Liver (tissue), 9 donors: ENCODE results near the gene C2CD2. TPM values are rescaled to one million over a fixed set of nuclear protein-coding genes. Genes with fewer than 3 reads are reported as not detected.

Experiments
- DNase-seq: peaks from one replicate; pipeline ENCODE4 v3.0.0-alpha.2; 2017; ENCODE audit warnings: low spot score
- H3K27ac ChIP-seq, 2 donors: one replicate each; pipeline ENCODE4 v1.7.0; 2013; ENCODE audit warnings: inconsistent platforms in 2 of 2, low read length in 2 of 2, control low read depth in 1 of 2, low read depth in 1 of 2, mild to moderate bottlenecking in 1 of 2
- H3K27me3 ChIP-seq, 4 donors: one replicate each; pipeline versions ENCODE4 v1.6.1 to v1.7.0; 2013; ENCODE audit warnings: low read length in 3 of 4, inconsistent platforms in 1 of 4, mild to moderate bottlenecking in 1 of 4, moderate library complexity in 1 of 4; ENCODE audit not compliant: control insufficient read depth in 4 of 4, insufficient read depth in 4 of 4
- H3K36me3 ChIP-seq, 4 donors: one replicate each; pipeline versions ENCODE4 v1.6.1 to v1.7.0; 2013; ENCODE audit warnings: low read length in 3 of 4, mild to moderate bottlenecking in 3 of 4, low read depth in 1 of 4, moderate library complexity in 1 of 4; ENCODE audit not compliant: control insufficient read depth in 4 of 4, insufficient read depth in 3 of 4
- H3K4me1 ChIP-seq, 4 donors: one replicate each; pipeline versions ENCODE4 v1.6.1 to v1.7.0; 2013; ENCODE audit warnings: low read length in 3 of 4, mild to moderate bottlenecking in 3 of 4, moderate library complexity in 1 of 4; ENCODE audit not compliant: control insufficient read depth in 4 of 4, insufficient read depth in 4 of 4
- H3K4me3 ChIP-seq, 3 donors: one replicate each; pipeline versions ENCODE4 v1.6.1 to v1.7.0; 2013; ENCODE audit warnings: low read length in 3 of 3, control low read depth in 1 of 3, low read depth in 1 of 3, mild to moderate bottlenecking in 1 of 3
- H3K9ac ChIP-seq, 2 donors: one replicate each; pipeline ENCODE4 v1.7.0; 2013; ENCODE audit warnings: low read length in 2 of 2, mild to moderate bottlenecking in 2 of 2, moderate library complexity in 2 of 2, control low read depth in 1 of 2, low read depth in 1 of 2
- H3K9me3 ChIP-seq, 4 donors: one replicate each; pipeline versions ENCODE4 v1.6.1 to v1.7.0; 2013; ENCODE audit warnings: low read length in 3 of 4; ENCODE audit not compliant: control insufficient read depth in 4 of 4
- EGR1 ChIP-seq, 2 donors: IDR thresholded peaks; 2 replicates each; pipeline ENCODE4 v1.6.1; 2016 to 2018; ENCODE audit warnings: antibody characterized with exemption in 2 of 2, low read depth in 2 of 2
- FOXA1 ChIP-seq: IDR thresholded peaks from 2 replicates; pipeline ENCODE4 v1.6.1; 2016; ENCODE audit warnings: antibody characterized with exemption
- FOXA2 ChIP-seq: IDR thresholded peaks from 2 replicates; pipeline ENCODE4 v1.6.1; 2016; ENCODE audit warnings: antibody characterized with exemption
- GABPA ChIP-seq, 2 donors: IDR thresholded peaks in 1 of 2; conservative IDR thresholded peaks in 1 of 2; 2 replicates each; pipeline ENCODE4 v1.6.1; 2016; ENCODE audit warnings: antibody characterized with exemption in 2 of 2, mild to moderate bottlenecking in 1 of 2, moderate library complexity in 1 of 2
- HNF4G ChIP-seq: IDR thresholded peaks from 2 replicates; pipeline ENCODE4 v1.6.1; 2016; ENCODE audit warnings: antibody characterized with exemption
- NR2F2 ChIP-seq: IDR thresholded peaks from 2 replicates; pipeline ENCODE4 v1.6.1; 2016; ENCODE audit warnings: antibody characterized with exemption
- RXRA ChIP-seq, 2 donors: IDR thresholded peaks; 2 replicates each; pipeline ENCODE4 v1.6.1; 2017 to 2018; ENCODE audit warnings: antibody characterized with exemption in 2 of 2, mild to moderate bottlenecking in 1 of 2
- SP1 ChIP-seq: IDR thresholded peaks from 2 replicates; pipeline ENCODE4 v1.6.1; 2018; ENCODE audit warnings: antibody characterized with exemption, mild to moderate bottlenecking
- TAF1 ChIP-seq: conservative IDR thresholded peaks from 2 replicates; pipeline ENCODE4 v1.6.1; 2016; ENCODE audit warnings: antibody characterized with exemption, mild to moderate bottlenecking
- YY1 ChIP-seq: IDR thresholded peaks from 2 replicates; pipeline ENCODE4 v1.6.1; 2016; ENCODE audit warnings: antibody characterized with exemption, mild to moderate bottlenecking
- whole genome bisulfite sequencing: extraction: QIAGEN DNeasy Blood & Tissue Kit; methylation state at CpG from one replicate; pipeline ENCODE4 v1.1.7; 2013; 5-methylcytosine and 5-hydroxymethylcytosine counted together
- polyA plus RNA-seq, 2 donors: library from polyadenylated mRNA; stranded (reverse) in 1 of 2; unstranded in 1 of 2; fragments of 200-250 nt in 1 of 2; fragments of >200 nt in 1 of 2; fragmentation: Nextera tagmentation in 1 of 2; extraction: Ambion mirVana in 1 of 2; gene quantifications; one replicate each; pipeline versions ENCODE4 v1.2.1 to v1.2.3, GENCODE V29; 2013 to 2015
- total RNA-seq, 2 donors: library from RNA; depleted of rRNA; stranded (reverse); fragments of >200 nt; gene quantifications; one replicate each; pipeline ENCODE4 v1.2.3, GENCODE V29; 2014
- TF ChIP-seq, protein P1 (sequence below): IDR thresholded peaks from 2 replicates; pipeline ENCODE4 v1.6.1; 2016; ENCODE audit warnings: antibody characterized with exemption, mild to moderate bottlenecking
- TF ChIP-seq, protein P2 (sequence below): fragments of 150-350 bp; IDR thresholded peaks from 2 replicates; pipeline ENCODE4 v1.5.1; 2017; ENCODE audit warnings: improper control_type of control experiment, low read depth, low read length; ENCODE audit not compliant: missing input control
- TF ChIP-seq, protein P3 (sequence below): IDR thresholded peaks from 2 replicates; pipeline ENCODE4 v1.6.1; 2016; ENCODE audit warnings: antibody characterized with exemption
- TF ChIP-seq, protein P4 (sequence below): IDR thresholded peaks from 2 replicates; pipeline ENCODE4 v1.6.1; 2016; ENCODE audit warnings: antibody characterized with exemption
- TF ChIP-seq, protein P5 (sequence below): IDR thresholded peaks from 2 replicates; pipeline ENCODE4 v1.6.1; 2016; ENCODE audit warnings: antibody characterized with exemption
- donor health status: healthy.
- donor health status: healthy.
- donor health status: healthy.
- donor health status: healthy.
- donor health status: healthy.

Gene C2CD2
- total and polyA plus RNA-seq, 4 donors = 2.9 to 17.9 (median 6.0) TPM

DNA sequence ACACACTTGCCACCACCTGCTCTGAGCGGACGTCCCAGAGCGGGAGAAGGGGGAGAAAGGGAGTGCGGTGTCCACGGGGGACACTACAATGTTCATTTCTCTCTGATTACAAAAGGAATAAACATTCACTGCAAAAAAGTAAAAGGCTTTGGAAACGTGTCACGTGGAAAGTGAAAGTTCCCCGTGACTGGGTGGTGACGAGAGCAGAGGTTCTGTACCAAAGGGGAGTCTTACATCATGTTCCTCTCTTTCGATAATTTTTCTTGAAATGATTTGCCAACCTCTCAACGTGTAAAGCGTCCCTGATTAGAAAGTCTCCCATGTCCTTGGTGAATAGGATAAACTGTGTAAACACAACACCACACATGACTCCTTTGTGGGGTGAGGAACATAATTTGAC is 52.7 kb downstream of the C2CD2 start:
- 84% methylated on average over 12 of the region's 12 CpGs for WGBS
- Histone ChIP-seq H3K9ac (no peak overlapping the region), H3K4me1 (no peaks in the 10 kb centered on the region), H3K9me3 (no peaks in the 10 kb centered on the region), H3K36me3 (peaks cover 3 to 17% (median 11%) of the 10 kb centered on the region in 4 donors), H3K27ac (no peak overlapping the region), H3K4me3 (no peak overlapping the region), H3K27me3 (no peaks in the 10 kb centered on the region)
- no peak for DNase-seq
- TF ChIP-seq NR2F2 = no peak
- TF ChIP-seq RXRA (IDR thresholded peaks at IDR 0.05) = no peak
- TF ChIP-seq, protein P1, sequence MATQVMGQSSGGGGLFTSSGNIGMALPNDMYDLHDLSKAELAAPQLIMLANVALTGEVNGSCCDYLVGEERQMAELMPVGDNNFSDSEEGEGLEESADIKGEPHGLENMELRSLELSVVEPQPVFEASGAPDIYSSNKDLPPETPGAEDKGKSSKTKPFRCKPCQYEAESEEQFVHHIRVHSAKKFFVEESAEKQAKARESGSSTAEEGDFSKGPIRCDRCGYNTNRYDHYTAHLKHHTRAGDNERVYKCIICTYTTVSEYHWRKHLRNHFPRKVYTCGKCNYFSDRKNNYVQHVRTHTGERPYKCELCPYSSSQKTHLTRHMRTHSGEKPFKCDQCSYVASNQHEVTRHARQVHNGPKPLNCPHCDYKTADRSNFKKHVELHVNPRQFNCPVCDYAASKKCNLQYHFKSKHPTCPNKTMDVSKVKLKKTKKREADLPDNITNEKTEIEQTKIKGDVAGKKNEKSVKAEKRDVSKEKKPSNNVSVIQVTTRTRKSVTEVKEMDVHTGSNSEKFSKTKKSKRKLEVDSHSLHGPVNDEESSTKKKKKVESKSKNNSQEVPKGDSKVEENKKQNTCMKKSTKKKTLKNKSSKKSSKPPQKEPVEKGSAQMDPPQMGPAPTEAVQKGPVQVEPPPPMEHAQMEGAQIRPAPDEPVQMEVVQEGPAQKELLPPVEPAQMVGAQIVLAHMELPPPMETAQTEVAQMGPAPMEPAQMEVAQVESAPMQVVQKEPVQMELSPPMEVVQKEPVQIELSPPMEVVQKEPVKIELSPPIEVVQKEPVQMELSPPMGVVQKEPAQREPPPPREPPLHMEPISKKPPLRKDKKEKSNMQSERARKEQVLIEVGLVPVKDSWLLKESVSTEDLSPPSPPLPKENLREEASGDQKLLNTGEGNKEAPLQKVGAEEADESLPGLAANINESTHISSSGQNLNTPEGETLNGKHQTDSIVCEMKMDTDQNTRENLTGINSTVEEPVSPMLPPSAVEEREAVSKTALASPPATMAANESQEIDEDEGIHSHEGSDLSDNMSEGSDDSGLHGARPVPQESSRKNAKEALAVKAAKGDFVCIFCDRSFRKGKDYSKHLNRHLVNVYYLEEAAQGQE = no peak
- TF ChIP-seq HNF4G = no peak
- no peak for TF ChIP-seq YY1

DNA sequence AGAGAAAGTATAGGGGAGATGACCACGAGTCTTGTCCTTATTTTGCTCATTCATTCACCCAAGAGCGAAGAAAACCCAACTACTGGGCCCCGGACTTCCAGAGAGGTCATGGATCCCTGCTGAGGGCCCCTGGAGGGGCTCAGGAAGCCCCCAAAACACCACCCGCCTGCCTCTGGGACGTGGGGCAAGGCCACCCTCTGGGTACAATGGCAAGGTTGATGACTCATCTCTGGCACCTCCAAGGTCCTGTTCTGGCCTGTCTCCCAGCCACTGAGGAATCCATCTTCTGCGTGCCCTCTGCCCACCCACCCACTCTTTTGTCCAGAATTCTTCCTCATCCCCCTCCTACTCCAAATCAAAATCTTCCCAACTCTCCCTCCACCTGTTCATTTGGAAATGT is 53.4 kb downstream of the C2CD2 start:
- H3K36me3 ChIP-seq = peaks cover 3 to 18% (median 11%) of the 10 kb centered on the region in 4 donors
- TF ChIP-seq SP1 = no peak
- TF ChIP-seq EGR1 (IDR thresholded peaks at IDR 0.05; ENCODE audit: low read depth in 2 of 2) = no peak
- TF ChIP-seq, protein P2, sequence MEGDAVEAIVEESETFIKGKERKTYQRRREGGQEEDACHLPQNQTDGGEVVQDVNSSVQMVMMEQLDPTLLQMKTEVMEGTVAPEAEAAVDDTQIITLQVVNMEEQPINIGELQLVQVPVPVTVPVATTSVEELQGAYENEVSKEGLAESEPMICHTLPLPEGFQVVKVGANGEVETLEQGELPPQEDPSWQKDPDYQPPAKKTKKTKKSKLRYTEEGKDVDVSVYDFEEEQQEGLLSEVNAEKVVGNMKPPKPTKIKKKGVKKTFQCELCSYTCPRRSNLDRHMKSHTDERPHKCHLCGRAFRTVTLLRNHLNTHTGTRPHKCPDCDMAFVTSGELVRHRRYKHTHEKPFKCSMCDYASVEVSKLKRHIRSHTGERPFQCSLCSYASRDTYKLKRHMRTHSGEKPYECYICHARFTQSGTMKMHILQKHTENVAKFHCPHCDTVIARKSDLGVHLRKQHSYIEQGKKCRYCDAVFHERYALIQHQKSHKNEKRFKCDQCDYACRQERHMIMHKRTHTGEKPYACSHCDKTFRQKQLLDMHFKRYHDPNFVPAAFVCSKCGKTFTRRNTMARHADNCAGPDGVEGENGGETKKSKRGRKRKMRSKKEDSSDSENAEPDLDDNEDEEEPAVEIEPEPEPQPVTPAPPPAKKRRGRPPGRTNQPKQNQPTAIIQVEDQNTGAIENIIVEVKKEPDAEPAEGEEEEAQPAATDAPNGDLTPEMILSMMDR = no peak
- no peak for TF ChIP-seq GABPA (IDR thresholded peaks at IDR 0.05 in 1 of 2, conservative IDR thresholded peaks at IDR 0.05 in 1 of 2)
- no peak for TF ChIP-seq FOXA1
- no peak for TF ChIP-seq TAF1
- TF ChIP-seq, protein P3, sequence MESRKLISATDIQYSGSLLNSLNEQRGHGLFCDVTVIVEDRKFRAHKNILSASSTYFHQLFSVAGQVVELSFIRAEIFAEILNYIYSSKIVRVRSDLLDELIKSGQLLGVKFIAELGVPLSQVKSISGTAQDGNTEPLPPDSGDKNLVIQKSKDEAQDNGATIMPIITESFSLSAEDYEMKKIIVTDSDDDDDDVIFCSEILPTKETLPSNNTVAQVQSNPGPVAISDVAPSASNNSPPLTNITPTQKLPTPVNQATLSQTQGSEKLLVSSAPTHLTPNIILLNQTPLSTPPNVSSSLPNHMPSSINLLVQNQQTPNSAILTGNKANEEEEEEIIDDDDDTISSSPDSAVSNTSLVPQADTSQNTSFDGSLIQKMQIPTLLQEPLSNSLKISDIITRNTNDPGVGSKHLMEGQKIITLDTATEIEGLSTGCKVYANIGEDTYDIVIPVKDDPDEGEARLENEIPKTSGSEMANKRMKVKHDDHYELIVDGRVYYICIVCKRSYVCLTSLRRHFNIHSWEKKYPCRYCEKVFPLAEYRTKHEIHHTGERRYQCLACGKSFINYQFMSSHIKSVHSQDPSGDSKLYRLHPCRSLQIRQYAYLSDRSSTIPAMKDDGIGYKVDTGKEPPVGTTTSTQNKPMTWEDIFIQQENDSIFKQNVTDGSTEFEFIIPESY = no peak
- TF ChIP-seq, protein P4, sequence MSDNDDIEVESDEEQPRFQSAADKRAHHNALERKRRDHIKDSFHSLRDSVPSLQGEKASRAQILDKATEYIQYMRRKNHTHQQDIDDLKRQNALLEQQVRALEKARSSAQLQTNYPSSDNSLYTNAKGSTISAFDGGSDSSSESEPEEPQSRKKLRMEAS = no peak
- TF ChIP-seq, protein P5, sequence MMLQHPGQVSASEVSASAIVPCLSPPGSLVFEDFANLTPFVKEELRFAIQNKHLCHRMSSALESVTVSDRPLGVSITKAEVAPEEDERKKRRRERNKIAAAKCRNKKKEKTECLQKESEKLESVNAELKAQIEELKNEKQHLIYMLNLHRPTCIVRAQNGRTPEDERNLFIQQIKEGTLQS = no peak
- TF ChIP-seq NR2F2 = no peak
- TF ChIP-seq FOXA2 = no peak

More for the DNA sequence above, 53.4 kb downstream of the C2CD2 start:
- 96% methylated on average over 6 of the region's 6 CpGs for WGBS
- Histone ChIP-seq H3K27ac (no peak overlapping the region), H3K27me3 (no peaks in the 10 kb centered on the region), H3K9me3 (no peaks in the 10 kb centered on the region), H3K9ac (no peak overlapping the region), H3K4me3 (no peak overlapping the region), H3K4me1 (no peaks in the 10 kb centered on the region)
- DNase-seq = no peak
